IMR-90 (cell line): ENCODE results near the gene NEFH.

Experiments
- CEBPB ChIP-seq: IDR thresholded peaks from 2 replicates; pipeline ENCODE4 v1.6.1; 2012; ENCODE audit warnings: low read depth, low read length, improper control_type of control experiment
- CHD1 ChIP-seq: IDR thresholded peaks from 2 replicates; pipeline ENCODE4 v1.6.1; 2012; ENCODE audit warnings: low read depth, low read length, improper control_type of control experiment
- FOS ChIP-seq: fragments of 150-350 bp; IDR thresholded peaks from 2 replicates; pipeline ENCODE4 v1.6.1; 2016; ENCODE audit warnings: low read depth, low read length
- MAZ ChIP-seq: IDR thresholded peaks from 2 replicates; pipeline ENCODE4 v1.6.1; 2012; ENCODE audit warnings: low read depth, mild to moderate bottlenecking, low read length, improper control_type of control experiment, moderate library complexity, borderline replicate concordance
- MXI1 ChIP-seq: IDR thresholded peaks from 2 replicates; pipeline ENCODE4 v1.6.1; 2012; ENCODE audit warnings: low read depth, mild to moderate bottlenecking, low read length, moderate library complexity, borderline replicate concordance
- NFE2L2 ChIP-seq: fragments of 150-350 bp; IDR thresholded peaks from 2 replicates; pipeline ENCODE4 v1.6.1; 2016; ENCODE audit warnings: low read depth, mild to moderate bottlenecking, low read length
- POLR2A ChIP-seq: IDR thresholded peaks from 2 replicates; pipeline ENCODE4 v1.6.1; 2012; ENCODE audit warnings: mild to moderate bottlenecking, low read depth, low read length
- RCOR1 ChIP-seq: IDR thresholded peaks from 2 replicates; pipeline ENCODE4 v1.6.1; 2012; ENCODE audit warnings: mild to moderate bottlenecking, low read length, improper control_type of control experiment; ENCODE audit not compliant: insufficient replicate concordance
- RFX5 ChIP-seq: IDR thresholded peaks from 2 replicates; pipeline ENCODE4 v1.8.0; 2012; ENCODE audit warnings: low read depth, mild to moderate bottlenecking, low read length, moderate library complexity
- USF2 ChIP-seq: fragments of 150-350 bp; IDR thresholded peaks from 2 replicates; pipeline ENCODE4 v1.6.1; 2017; ENCODE audit warnings: mild to moderate bottlenecking, antibody characterized with exemption, low read length, low read depth
- TF ChIP-seq, protein P1 (sequence below): conservative IDR thresholded peaks from 2 replicates; pipeline ENCODE4 v1.5.1; 2012; ENCODE audit warnings: mild to moderate bottlenecking, low read depth, low read length, improper control_type of control experiment

GRCh38 chr22:29482253-29482652 is 2.2 kb downstream of the NEFH start:
- TF ChIP-seq USF2 (no peak), POLR2A (no peak), RCOR1 (no peak), CHD1 (no peak), MAZ (no peak), RFX5 (no peak), CEBPB (no peak), MXI1 (no peak), NFE2L2 (no peak), FOS (no peak)
- TF ChIP-seq, protein P1, sequence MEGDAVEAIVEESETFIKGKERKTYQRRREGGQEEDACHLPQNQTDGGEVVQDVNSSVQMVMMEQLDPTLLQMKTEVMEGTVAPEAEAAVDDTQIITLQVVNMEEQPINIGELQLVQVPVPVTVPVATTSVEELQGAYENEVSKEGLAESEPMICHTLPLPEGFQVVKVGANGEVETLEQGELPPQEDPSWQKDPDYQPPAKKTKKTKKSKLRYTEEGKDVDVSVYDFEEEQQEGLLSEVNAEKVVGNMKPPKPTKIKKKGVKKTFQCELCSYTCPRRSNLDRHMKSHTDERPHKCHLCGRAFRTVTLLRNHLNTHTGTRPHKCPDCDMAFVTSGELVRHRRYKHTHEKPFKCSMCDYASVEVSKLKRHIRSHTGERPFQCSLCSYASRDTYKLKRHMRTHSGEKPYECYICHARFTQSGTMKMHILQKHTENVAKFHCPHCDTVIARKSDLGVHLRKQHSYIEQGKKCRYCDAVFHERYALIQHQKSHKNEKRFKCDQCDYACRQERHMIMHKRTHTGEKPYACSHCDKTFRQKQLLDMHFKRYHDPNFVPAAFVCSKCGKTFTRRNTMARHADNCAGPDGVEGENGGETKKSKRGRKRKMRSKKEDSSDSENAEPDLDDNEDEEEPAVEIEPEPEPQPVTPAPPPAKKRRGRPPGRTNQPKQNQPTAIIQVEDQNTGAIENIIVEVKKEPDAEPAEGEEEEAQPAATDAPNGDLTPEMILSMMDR = no peak
